ENCODE measurements around the gene PCYT2.

Gene PCYT2

DNA sequence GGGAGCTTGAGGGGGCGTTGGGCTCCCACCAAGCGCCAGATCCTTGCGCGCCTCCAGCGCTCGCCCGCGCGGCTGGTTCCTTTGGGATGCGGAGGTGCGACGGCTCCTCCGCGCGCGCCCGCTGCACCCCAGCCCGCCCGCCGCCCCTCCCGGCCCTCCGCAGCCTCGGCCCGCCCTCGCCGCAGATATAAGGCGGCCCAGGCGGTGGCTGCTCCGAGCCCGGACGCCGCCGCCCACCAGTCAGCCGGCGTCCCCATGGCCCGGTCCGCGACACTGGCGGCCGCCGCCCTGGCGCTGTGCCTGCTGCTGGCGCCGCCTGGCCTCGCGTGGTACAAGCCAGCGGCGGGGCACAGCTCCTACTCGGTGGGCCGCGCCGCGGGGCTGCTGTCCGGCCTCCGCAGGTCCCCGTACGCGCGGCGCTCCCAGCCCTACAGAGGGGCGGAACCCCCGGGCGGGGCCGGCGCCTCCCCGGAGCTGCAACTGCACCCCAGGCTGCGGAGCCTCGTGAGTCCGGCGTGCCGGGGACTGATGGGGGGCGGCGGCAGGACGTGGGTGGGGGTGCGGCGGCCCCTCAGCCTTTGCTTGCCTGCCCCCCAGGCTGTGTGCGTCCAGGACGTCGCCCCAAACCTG lies 9.1 kb downstream of the PCYT2 start, which contains the start of gene NPB:
Gene NPB (plus strand): TSS at position 216 of the 630 bp plus-strand sequence. CDS start 40 bp downstream, at position 256.
- DNase-seq (ENCODE audit: low read depth in 2 of 3, low spot score in 2 of 3) = no peak

DNA sequence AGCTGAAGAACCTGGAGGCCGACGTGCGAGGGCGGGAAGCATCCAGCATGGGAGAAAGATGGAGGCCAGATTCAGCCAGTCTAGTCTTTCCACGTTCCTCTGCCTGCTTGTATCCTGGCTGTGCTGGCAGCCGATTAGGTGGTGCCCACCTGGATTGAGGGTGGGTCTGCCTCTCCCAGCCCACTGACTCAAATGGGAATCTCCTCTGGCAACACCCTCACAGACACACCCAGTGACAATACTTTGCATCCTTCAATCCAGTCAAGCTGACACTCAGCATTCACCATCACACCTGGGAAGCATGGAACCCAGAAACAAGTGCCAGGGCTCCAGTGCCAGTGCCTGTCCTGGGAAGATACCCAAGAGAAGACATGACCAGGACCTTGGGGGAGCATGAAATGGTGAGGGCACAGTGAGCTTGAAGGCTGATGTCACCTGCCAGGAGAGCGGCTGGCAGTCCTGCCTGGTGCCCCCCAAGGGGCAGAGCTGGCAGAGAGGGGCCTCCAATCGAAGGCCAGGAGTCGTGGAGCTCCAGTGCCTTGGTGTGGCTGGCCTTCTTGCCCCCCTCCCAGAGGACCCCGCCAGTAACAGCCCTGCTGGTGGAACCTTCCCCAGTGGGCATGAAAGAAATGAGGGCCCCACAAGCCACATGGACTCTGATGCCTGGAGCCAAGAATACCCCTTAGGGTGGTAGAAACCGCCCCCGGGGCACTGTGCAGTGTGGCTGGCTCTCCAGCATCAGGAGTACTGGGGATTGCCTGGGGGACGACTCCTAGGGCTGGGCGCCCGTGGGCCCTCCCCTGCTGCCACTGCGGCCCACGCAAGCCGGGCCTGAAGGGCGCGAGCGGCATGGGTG lies 9.8 kb downstream of the PCYT2 start:
- no peak for DNase-seq (ENCODE audit: low read depth in 2 of 3, low spot score in 2 of 3)

DNA sequence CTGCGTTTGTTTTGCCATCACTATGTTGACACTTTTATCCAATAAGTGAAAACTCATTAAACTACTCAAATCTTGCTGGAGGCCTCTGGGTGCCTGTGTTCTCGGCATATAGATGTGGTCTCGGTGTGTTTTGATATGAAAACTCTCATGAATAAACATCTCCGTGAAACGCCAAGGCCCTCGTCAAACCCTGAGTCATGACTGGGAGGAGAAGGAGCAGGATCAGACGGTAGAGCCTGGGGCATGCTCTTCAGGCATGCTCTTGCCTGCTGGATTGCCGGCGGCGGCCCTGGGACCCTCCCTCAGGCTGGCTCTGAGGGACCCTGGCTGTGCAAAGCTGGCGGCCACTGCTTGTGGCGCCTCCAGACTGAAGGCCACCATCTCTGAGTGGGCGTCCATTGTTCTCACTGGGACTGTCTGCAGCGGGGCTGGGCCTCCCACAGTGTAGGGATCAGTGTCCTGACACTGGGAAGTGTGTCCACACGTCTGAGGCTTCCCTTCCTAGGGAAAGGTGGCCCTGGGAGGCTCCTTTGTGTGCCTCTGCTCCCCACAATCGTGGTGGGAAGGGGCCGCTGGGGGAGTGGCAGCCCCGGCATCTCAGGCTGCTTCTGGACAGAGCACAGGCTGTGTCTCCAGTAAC lies 10.9 kb downstream of the PCYT2 start:
- no peak for DNase-seq (ENCODE audit: low read depth in 2 of 3, low spot score in 2 of 3)

DNA sequence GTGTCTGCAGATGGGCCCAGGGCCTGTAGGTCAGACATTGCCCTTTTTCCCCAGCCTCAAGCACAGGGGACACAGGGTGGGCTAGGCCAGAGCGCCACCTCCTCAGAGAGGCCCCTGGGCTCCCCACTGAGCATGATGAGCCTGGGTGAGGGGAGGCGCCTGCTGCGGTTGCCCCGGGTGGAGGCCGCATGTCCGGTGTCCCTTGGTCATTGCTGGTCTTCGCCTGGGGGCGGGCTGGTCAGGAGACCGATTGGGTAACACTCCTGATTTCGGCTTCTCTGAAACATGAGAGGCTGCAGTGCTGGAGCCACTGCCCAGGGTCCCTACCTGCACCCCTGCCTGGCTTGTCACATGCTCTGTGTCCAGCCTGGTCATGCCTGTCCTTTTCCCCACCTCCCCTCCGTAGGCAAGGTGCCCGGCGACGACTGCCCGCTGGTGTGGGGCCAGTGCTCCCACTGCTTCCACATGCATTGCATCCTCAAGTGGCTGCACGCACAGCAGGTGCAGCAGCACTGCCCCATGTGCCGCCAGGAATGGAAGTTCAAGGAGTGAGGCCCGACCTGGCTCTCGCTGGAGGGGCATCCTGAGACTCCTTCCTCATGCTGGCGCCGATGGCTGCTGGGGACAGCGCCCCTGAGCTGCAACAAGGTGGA lies 11.6 kb downstream of the PCYT2 start:
- DNase-seq (ENCODE audit: low read depth in 2 of 3, low spot score in 2 of 3) = no peak

DNA sequence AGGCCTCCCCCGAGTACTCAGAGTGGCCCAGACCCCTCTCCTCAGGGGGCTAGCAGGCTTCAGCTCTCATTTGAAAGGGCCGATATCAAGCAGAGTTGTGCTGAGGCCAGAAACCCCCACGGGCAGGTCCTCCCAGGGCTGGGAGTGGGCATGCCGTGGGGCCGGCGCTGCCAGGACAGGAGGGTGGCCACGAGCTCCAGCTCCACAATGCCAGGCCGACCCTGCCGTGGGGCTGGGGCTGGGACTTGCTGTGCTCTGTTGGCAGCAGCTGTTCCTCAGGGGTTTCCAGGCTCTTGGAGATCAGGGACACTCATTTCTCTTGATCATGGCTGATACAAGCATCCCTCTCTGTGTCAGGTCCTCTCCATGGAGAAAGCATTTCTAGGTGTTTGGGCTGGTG lies 12.3 kb downstream of the PCYT2 start:
- DNase-seq (ENCODE audit: low read depth in 2 of 3, low spot score in 2 of 3) = no peak

DNA sequence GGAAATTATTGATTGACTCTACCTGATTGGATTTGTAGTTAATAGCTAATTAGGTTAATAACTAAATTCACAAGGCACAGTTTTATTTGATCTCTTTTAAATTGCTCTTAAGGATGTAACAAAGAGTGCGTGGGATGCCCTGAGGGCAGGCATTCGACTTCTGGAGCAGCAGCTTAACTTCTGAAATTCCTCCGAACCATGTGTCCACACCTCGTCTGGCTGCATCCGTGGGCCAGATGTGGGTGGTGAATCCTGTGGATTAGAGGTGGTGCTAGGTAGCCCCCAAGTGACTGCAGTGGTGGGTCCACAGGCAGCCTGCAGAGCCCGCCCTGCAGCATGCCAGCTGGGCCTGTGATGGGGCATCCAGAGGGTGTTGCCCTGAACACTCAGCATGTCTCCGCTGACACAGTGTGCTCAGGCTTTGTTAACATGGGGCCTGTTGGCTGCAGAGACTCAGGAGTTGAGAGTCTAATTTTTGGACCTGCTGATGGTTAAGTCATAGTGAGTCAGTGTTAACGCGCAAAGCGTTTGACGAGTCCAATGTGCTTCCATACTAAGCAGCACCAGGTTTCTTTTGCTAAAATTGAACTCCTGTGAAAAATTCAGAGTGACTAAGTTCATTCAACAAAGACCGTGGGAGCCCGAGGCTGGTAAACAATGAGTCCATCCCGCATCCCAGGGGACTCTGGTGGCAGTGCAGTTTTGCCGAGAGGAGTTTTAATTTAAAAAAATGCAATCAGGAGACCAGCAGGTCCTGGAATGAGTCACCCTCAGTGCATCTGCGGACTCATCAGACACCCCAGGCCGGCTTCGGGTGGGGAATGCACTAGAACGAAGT lies 13.0 kb downstream of the PCYT2 start:
- no peak for DNase-seq (ENCODE audit: low read depth in 2 of 3, low spot score in 2 of 3)

DNA sequence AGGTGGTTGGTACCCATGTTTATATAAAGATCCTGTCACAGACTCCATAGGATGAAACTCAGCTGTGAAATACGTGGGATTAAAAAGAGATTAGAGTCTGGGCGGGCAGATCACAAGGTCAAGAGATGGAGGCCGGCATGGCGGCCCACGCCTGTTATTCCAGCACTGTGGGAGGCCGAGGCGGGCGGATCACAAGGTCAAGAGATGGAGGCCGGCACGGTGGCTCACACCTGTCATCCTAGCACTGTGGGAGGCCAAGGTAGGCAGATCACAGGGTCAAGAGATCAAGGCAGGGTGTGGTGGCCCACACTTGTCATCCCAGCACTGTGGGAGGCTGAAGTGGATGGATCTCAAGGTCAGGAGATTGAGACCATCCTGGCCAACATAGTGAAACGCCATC lies 15.8 kb downstream of the PCYT2 start:
- no peak for DNase-seq (ENCODE audit: low read depth in 2 of 3, low spot score in 2 of 3)

DNA sequence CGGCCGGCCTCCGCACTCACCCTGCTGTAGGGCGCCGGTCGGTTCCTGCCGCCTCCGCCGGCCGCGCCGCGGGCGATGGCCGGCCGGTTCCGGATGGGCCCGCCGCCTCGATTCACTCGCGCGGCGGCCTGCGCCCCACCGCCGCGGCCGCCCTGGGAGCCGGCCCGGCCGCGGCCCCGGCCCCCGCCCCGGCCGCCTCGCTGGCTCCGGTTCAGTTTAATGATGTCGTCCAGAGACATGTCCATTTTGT lies 20.0 kb downstream of the PCYT2 start:
- DNase-seq (ENCODE audit: low read depth in 2 of 3, low spot score in 2 of 3) = no peak

DNA sequence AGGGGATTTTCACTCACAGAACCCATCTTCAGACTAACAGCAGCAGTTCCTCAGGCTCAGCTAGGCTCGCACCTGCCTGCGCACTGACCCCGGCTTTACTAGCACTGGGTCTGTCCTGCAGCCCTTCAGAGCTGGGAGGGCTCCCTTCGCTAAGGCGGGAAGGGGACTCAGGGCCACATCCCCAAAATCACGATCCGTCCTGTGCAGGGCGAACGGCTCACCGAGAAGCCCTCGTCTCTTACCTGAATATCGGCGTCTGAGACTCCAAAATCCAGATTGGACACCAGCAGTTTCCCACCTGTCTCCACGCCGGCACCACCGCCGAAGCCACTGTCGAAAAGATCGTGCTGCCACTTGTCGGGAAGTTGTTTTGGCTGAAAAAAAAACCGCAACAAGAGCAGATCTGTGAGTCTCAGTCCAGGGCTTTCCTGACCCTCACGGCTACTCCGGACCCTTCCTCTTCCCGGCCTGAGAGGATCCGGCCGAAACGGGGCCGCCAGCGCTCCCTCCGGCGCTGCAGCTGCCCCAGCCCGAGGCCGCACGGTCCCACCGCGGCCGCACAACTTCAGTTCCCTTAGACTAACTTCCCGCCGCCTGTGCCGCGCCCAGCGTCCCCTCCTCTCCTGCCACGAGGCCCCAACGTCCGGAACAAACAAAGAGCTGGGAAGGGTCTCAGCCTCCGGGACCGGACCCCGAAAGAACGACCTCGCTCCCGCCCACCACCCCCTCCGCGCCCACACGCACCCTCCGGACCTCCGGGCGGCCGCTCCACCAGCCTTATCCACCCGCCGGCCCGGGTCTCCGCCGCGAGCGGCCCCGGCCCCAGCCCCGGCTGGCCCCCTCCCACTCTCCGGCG lies 20.5 kb downstream of the PCYT2 start:
- DNase-seq (ENCODE audit: low read depth in 2 of 3, low spot score in 2 of 3) = no peak

DNA sequence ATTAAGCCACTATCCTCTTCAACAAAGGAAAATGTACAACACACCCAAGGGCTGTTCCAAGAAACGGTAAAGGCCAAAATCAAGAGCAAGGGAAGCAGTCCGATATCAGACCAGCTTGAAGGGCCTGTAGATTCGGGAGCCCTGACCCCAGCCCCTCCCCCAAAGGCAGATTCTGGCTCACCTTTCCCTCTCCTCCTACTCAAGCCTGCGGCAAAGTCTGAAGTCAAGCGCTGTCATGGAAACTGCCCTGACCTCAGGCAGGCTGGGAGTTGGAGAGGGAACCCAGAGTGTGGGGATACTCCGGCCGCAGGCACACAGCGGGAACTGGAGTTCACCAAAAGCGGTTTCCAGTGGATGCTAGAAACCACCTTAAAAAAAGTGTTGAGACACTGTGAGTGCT lies 21.6 kb downstream of the PCYT2 start:
- no peak for DNase-seq (ENCODE audit: low read depth in 2 of 3, low spot score in 2 of 3)

DNA sequence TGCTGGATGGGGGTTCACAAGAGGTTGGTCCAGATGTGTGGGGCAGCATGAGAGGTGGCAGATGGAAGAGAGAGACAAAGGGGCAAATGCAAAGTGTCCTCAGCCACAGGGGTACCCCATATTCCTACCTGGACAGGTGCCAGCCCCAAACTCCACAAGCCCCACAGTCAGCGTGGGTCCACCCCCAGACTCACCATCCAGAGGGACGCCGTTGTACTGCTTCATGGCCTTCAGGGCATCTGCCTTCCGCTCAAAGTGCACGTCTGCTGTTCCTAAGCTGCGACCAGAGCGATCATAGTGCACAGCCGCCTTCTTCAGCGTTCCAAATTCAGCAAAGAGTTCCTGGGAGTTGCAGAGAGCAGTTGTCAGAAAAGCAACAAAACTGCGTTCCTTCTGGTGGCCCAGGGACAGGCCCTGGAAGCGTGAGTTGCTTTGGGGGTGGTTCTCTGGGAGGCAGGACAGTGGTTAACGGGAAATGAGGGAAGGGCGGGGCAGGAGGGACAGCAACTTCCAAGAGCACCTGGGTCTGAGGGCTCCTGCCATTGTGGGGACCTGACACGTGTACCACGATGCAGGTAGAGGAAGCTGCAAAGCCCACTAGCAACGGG lies 22.1 kb downstream of the PCYT2 start:
- no peak for DNase-seq (ENCODE audit: low read depth in 2 of 3, low spot score in 2 of 3)

DNA sequence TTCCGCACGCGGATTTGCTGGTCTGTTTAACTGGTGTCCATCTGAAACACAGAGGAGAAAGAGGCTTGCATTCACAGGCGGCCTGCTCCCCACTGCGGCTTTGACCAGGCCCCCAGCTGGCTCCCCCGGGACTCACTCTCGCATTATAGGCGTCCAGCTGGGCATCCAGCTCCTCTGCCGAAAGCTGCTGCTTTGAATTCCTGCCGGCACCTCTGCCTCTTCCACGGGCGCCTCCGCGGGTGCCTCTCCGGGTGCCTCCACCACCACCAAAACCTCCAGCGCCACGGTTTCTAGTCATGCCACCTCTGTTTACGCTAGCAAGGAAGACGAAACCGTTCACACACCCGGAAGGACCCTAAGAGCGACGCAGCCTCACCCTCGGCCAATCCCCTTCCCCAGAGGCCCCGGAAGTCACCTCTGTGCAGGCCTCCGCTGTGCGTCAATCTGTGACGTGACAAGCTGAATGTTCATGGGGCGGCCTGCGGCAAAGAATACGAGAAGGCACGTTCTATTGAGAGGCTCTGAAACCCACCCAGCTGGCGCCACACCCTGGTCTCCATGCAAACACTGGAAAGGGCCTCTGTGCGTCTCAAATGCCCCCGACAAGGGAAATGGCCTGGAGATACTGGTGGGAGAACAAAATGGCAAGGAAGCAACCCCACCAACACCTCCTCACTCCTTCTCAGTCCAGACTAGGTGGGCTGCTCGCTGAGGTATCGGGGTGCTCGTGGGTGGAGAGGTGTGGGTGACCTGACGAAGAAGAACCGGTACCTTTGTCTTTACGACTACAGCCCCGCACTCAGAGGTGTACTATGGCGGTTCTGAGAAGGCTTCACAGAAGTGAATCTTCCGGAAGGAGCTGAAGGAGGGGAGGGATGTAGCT lies 22.9 kb downstream of the PCYT2 start:
- DNase-seq (ENCODE audit: low read depth in 2 of 3, low spot score in 2 of 3) = no peak

DNA sequence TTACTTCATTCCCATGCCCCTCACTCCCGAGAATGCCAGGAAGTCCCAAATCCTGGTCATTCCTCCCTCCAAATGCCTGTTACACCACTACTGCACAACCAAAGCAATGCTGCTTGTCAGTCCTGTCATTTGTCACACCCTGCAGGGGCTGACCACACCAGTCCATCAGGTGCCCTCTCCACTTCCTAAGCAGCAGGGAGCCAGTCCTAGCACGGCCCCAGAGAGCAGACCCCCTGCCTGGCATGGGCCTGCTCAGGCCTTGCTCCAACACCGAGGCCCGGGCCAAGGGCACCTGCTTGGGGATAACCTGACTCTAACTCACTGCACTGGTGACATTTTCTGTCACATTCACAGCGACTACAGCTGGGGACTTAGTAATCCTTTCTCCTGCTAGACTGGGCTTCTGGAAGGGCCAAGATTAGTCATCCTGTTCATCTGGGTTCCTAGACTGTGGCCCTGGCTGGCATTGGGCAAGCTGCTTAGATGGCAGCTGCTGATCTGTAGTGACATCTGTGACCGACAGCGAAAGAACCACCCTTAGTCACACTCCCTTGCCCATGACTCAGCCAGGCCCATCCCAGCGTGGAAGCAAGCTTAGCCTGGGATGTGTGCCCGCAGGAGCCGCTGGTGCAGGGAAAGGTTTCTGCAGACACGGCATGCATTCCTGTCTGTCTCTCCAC lies 25.2 kb downstream of the PCYT2 start:
- no peak for DNase-seq (ENCODE audit: low read depth in 2 of 3, low spot score in 2 of 3)

DNA sequence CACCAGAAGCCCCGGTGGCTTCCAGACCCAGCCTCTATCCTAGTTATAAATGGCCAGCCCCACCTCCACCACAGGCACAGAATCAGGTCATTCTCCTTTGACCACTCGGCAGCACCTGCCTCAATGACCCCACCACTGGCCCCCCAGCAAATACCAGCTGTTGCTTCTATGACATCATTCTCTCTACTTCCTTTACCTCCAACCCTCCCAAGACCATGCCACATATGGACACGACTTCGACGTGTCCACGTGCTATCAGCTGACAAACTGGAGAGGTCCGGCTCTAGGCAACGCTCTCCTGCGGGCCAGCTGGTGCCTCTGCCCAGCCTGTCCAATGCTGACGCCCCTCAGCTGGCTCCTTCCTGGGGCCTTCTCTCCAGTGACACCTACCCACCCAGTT lies 25.7 kb downstream of the PCYT2 start:
- DNase-seq (ENCODE audit: low read depth in 2 of 3, low spot score in 2 of 3) = no peak

DNA sequence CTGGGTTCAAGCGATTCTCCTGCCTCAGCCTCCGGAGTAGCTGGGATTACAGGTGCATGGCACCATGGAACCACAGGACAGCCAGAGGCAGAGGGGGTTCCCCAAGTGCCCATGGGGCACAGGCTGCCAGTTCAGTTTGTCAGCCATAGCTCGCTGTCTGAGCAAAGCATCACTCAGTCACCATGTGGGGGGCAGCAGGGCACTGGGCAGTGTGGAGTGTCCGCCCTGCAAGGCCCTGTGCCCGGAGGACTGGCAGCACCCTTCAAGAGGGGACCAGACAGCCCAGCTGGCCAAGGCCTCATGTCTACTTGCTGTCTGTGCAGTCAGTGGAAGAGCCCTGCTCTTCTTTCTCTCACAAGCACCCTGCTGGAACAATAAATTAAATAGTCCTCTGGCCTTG lies 26.2 kb downstream of the PCYT2 start:
- no peak for DNase-seq (ENCODE audit: low read depth in 2 of 3, low spot score in 2 of 3)

DNA sequence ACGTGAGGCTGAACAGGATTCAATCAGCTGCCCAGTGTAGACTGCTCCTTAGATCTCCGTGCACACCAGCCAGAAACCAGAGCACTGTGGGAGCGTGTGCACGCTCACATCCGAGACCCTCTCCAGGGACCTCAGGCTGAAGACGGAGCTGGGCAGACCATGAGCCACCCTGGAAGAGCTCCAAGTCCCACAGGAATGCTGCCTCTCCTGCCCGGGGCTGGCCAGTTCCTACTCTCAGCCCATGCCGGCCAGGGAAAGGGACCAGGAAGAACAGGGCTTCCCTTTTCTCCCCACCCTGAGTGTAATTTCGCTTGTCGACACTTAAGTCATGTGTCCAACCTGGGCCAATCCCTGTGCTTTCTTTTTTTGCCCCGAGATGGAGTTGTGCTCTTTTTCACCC lies 26.7 kb downstream of the PCYT2 start:
- no peak for DNase-seq (ENCODE audit: low read depth in 2 of 3, low spot score in 2 of 3)

DNA sequence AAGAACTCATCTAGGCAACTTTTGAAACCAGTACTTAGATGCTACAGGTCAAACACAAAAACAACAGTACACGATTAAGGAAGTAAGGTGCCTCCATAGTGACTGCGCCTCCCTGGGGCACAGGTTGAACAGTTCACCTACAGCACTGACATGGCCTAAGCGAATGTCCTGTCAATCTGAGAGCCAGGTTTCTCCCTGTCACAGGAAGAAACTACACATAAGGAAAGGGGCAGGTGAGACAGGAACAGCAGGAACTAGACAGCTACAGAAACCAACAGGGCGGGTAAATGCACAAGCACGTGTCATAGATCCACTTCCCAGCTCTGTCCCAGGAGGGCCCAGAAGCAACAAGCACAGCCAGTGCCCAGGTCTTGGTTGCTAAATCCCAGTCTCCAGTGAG lies 32.1 kb downstream of the PCYT2 start:
- no peak for DNase-seq (ENCODE audit: low read depth in 2 of 3, low spot score in 2 of 3)

DNA sequence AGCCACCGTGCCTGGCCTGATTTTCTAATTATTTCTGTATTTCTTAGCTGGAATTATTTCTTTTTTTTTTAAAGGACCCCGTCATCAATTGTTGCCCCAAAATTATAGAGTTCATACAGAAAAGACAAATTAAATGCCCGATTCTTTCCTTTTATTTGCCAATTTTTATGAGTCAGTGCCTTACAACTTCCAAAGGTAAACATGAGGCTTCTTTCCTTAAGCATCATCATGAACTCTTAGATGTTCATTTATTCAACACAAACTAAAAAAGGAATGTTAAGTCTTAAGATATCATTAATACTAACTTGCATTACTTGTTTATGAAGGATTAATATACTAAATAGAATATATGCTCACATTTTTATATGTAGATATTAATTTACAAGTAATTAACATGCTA lies 32.9 kb downstream of the PCYT2 start:
- DNase-seq (ENCODE audit: low read depth in 2 of 3, low spot score in 2 of 3) = no peak

All from activated CD8-positive, alpha-beta memory T cell treated with anti-CD3 and anti-CD28 coated beads for 48 hours (primary cell).